GM21515 (cell line): Measurements from ENCODE around the gene ZNF365.
"Not testable (repeated sequence)": the region's sequence is repeated elsewhere in the genome, so short reads cannot be mapped to it uniquely, and the experiment has no call there.

Experiments
- ATAC-seq: cut with Tn5 transposase; IDR thresholded peaks from one replicate; pipeline ENCODE4 v1.9.1; 2021; ENCODE audit not compliant: unreplicated experiment

ZNF365 gene, protein sequence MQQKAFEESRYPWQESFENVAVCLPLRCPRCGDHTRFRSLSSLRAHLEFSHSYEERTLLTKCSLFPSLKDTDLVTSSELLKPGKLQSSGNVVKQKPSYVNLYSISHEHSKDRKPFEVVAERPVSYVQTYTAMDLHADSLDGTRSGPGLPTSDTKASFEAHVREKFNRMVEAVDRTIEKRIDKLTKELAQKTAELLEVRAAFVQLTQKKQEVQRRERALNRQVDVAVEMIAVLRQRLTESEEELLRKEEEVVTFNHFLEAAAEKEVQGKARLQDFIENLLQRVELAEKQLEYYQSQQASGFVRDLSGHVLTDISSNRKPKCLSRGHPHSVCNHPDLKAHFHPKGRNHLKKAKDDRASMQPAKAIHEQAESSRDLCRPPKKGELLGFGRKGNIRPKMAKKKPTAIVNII

DNA sequence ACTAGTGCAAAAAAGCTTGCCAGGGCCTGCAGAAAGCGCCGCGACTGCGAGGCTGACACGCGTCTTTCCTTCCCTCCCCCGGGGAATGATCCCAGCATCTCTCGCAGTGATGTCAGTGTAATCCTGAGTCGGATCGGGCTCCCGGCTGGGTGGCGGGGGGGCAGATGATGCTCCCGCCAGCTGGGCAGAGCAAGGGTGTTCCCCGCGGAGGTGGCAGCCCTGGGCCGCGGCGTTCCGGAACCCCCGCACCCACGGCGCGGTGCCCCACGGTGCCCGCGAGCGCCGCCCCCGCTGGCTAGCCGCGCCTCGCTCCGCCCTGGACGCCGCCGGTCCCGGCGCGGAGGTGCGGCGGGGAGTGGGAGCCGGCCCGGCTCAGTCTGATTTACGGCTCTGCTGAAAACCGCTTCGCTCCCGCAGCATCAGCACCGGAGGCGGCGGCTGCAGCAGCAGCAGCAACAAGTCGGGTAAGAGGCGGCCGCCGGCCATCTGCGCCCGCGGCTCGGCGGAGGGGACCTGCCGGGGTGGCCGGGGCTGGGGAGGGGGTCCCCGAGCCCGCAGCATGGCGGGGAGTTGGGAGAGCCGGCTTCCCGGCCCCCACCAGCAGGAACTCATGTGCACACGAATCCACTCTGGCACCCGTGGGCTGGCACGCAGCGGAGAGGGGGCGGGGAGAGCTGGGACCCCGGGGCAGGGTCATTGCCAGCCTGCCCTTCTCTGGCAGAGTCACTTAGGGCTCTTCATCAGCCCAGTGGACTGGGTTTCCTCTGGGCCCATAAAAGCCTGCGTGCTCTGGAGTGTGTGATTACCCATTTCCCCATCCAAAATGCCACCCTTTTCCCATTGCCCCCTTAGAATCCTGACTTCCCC is at the start of gene ZNF365:
TSS of gene ZNF365 (plus strand) at position 375 of the 867 bp plus-strand sequence. CDS start 1,825 bp downstream, outside the sequence.
- no peak for ATAC-seq

GRCh38 chr10:62326176-62326575 is 48.0 kb upstream of the ZNF365 start:
- no peak for ATAC-seq

GRCh38 chr10:62327885-62328284 is 46.3 kb upstream of the ZNF365 start:
- no peak for ATAC-seq

DNA sequence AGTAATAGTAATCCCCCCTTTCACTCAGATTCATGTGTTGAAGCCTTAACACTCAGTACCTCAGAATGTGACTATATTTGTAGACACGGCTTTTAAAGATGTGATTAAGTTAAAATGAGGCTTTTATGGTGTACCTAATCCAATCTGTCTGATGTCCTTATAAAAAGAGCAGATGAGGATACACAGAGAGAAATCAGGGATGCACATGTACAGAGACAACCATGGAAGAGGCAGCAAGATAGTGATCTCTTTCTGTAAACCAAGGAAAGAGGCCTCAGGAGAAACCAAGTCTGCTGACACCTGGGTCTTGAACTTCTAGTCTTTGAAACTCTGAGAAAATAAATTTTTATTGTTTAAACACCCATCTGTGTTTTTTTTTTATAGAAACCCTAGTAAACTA is 44.0 kb upstream of the ZNF365 start:
- ATAC-seq = no peak

- no peak for ATAC-seq
Measured at GRCh38 chr10:62332406-62332805, 41.8 kb upstream of the ZNF365 start.

GRCh38 chr10:62333135-62333889 is 40.9 kb upstream of the ZNF365 start:
- no peak for ATAC-seq

GRCh38 chr10:62333988-62334682 is 40.0 kb upstream of the ZNF365 start:
- no peak for ATAC-seq

DNA sequence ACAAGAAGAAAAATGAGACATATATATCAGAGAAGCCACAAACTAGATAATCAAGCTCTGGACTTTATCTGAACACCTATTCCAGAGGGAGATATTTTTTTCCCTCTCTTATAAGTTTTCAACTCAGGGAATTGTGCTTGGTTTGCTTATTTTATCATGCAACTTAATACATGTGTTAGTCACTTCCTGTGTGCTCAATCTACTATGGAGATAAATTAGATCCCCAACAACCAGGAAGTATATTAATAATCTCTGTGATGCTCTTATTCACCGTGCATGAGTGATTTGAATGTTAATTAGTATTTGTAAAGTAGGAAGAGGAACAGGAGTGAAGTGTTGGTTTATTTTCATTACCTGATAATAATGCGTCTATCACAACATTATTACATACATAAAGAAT is 38.8 kb upstream of the ZNF365 start:
- no peak for ATAC-seq

GRCh38 chr10:62336404-62336803 is 37.8 kb upstream of the ZNF365 start:
- no peak for ATAC-seq

GRCh38 chr10:62341419-62341818 is 32.8 kb upstream of the ZNF365 start:
- ATAC-seq = no peak

GRCh38 chr10:62343000-62343399 is 31.2 kb upstream of the ZNF365 start:
- no peak for ATAC-seq

DNA sequence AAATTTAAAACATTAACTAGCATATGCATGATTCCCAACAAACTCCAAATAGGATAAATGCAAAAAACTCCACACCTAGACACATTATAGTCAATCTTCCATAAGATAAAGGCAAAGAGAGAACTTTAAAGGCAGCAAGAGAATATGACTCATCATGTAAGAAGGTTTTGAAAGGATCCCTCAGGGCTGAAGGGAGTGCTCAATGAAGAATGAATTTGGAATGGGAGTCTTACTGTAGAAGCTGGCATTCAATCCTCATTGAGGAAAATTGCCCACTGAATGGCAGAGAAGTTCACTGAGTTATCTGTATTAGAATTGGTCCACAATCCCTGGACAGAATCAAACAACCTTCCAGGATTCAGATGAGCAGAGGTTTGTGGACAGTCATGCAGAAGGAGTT is 26.1 kb upstream of the ZNF365 start:
- ATAC-seq = no peak

- ATAC-seq = no peak
Measured at GRCh38 chr10:62352356-62352970, 21.7 kb upstream of the ZNF365 start.

DNA sequence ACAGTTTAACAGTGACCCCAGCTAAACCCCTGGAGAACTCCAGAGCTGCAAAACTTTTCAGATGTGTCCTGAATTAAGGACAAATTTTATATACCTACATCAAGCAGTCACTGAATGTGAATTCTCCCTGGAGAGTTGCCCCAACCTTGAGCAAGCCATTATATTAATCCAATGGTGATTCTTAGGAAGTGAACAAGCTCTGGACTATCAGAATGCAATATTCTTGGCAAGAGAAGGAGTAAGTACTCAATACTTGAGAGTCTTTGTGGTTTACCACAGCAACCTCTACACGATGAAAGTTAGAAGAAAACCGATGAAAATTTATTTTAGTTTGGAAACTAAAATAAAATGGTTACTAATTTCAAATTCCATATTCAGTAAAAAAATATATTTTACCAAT is 19.3 kb upstream of the ZNF365 start:
- no peak for ATAC-seq

DNA sequence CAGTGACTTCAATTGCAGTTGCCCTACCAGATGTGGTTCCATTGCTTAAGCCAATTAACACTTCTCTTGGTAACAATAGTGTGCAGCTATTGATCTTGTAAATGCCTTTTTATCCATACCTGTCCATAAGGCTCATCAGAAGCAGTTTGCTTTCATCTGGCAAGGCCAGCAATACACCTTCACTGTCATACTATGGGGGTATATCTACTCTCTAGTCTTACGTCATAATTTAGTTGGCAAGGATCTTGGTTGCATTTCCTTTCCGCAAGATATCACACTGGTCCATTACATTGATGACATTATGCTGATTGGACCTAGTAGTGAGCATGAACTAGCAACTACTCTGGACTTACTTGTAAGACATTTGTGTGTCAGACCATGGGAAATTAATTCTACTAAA is 17.7 kb upstream of the ZNF365 start:
- ATAC-seq = no peak

DNA sequence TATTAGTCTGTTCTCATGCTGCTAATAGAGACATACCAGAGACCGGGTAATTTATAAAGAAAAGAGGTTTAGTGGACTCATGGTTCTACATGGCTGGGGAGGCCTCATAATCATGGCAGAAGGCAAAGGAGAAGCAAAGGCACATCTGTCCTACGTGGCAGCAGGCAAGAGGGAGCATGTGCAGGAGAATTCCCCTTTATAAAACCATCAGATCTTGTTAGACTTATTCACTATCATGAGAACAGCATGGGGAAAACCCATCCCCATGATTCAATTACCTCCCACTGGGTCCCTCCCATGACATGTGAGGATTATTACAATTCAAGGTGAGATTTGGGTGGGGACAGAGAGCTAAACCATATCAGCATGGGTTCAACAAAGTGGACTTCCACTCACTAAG is 16.0 kb upstream of the ZNF365 start:
- not testable (repeated sequence) for ATAC-seq

DNA sequence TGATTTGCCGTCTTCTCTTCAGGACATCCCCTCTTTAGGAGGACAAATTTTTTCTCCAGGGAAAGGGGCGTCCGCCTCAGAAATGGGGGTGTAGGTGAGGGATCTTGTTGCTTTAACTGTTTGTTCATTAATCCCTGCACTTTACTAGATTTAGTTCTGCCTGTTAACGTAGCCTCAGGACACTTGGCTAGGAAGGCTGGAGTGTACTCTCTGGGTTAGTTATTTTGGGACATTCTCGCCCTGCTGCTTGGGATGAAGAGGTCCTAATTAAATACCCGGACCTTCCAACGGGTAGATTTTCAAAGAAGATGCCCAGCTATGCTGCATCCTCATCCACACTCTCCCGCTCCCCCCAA is 552 bp upstream of the ZNF365 start:
- ATAC-seq = no peak

- ATAC-seq = no peak
Measured at GRCh38 chr10:62374862-62375710, 917 bp downstream of the ZNF365 start.
